HCT116 (cell line): Measurements from ENCODE around the gene UNKL. TPM values are rescaled to one million over a fixed set of nuclear protein-coding genes. Genes with fewer than 3 reads are reported as not detected.
"Not testable (repeated sequence)": the region's sequence is repeated elsewhere in the genome, so short reads cannot be mapped to it uniquely, and the experiment has no call there.

Source experiments
- ATAC-seq: fragments of 200-7000 bp; cut with Tn5 transposase; 2 replicates; pipeline ENCODE4 v1.9.1; 2020; ENCODE audit warnings: mild to moderate bottlenecking, moderate library complexity
- BruUV-seq: library from RNA; stranded (reverse); fragments of 400-500 nt; replicated peaks from 2 replicates; lab custom pipeline; 2021; lab: Mats Ljungman, UMichigan
- CTCF ChIA-PET: fragments of 300-600 bp; sonication (Branson Sonifier 250); formaldehyde crosslinking; loops from one replicate; lab custom pipeline; 2021; ENCODE audit warnings: antibody characterized with exemption; lab: Charles Lee
- POLR2A ChIA-PET: fragments of 300-600, 350-600 bp; sonication (Branson Sonifier 250); formaldehyde crosslinking; loops from one replicate; lab custom pipeline; 2021; ENCODE audit warnings: antibody characterized with exemption; lab: Charles Lee
- RAD21 ChIA-PET, 2 experiments: fragments of 300-600 bp; sonication (Branson Sonifier 250); formaldehyde crosslinking; loops; one replicate each; lab custom pipeline; 2023; ENCODE audit warnings: low total read pairs in 2 of 2; ENCODE audit not compliant: uncharacterized antibody in 2 of 2, unreplicated experiment in 2 of 2, low non-redundant PET in 1 of 2; lab: Charles Lee
- DNase-seq: peaks from one replicate; pipeline ENCODE4 v3.0.0-alpha.2; 2010; ENCODE audit warnings: low read depth, low spot score
- H2AFZ ChIP-seq: fragments of 200-600 bp; shearing (Covaris generic), sonication (generic); 2 replicates; pipeline ENCODE4 v1.6.1; 2017; ENCODE audit warnings: low read depth, mixed run types, mixed read lengths, antibody characterized with exemption, low read length; ENCODE audit not compliant: poor library complexity, severe bottlenecking
- H3K27ac ChIP-seq: 2 replicates; pipeline ENCODE4 v1.5.1; 2012; ENCODE audit warnings: low read depth, low read length
- H3K27me3 ChIP-seq: fragments of 200-600 bp; sonication (generic); 2 replicates; pipeline ENCODE4 v1.6.1; 2016; ENCODE audit warnings: mixed run types, low read length, mixed read lengths; ENCODE audit not compliant: insufficient read depth
- H3K36me3 ChIP-seq, 2 experiments: fragments of 200-500 bp in 1 of 2; fragments of 200-600 bp in 1 of 2; sonication (Bioruptor generic) in 1 of 2; sonication (generic) in 1 of 2; 2 replicates each; pipeline versions ENCODE4 v1.5.1 to v1.6.1; 2014 to 2016; ENCODE audit warnings: low read length in 2 of 2, inconsistent platforms in 1 of 2, mixed read lengths in 1 of 2, mixed run types in 1 of 2; ENCODE audit not compliant: insufficient read depth in 2 of 2, control insufficient read depth in 1 of 2
- H3K4me1 ChIP-seq, 2 experiments: fragments of 200-600 bp in 1 of 2; sonication (generic) in 1 of 2; 2 replicates each; pipeline versions ENCODE4 v1.5.1 to v1.6.1; 2012 to 2017; ENCODE audit warnings: low read length in 2 of 2, inconsistent platforms in 1 of 2, mild to moderate bottlenecking in 1 of 2, mixed read lengths in 1 of 2, mixed run types in 1 of 2, moderate library complexity in 1 of 2; ENCODE audit not compliant: insufficient read depth in 2 of 2, control insufficient read depth in 1 of 2
- H3K4me2 ChIP-seq: fragments of 200-600 bp; sonication (generic); 2 replicates; pipeline ENCODE4 v1.6.1; 2017; ENCODE audit warnings: mixed run types, low read length, mixed read lengths
- H3K4me3 ChIP-seq, 2 experiments: fragments of 200-600 bp in 1 of 2; sonication (generic) in 1 of 2; replicated peaks in 1 of 2; 2 replicates each; pipeline ENCODE4 v1.5.1; 2011 to 2016; ENCODE audit warnings: low read length in 2 of 2, control low read depth in 1 of 2, low read depth in 1 of 2, mild to moderate bottlenecking in 1 of 2, mixed read lengths in 1 of 2, mixed run types in 1 of 2
- H3K79me2 ChIP-seq: fragments of 200-600 bp; sonication (generic); 2 replicates; pipeline ENCODE4 v1.6.1; 2017; ENCODE audit warnings: mild to moderate bottlenecking, mixed run types, low read length, moderate library complexity, mixed read lengths; ENCODE audit not compliant: insufficient read depth
- H3K9ac ChIP-seq: fragments of 200-600 bp; sonication (generic); 2 replicates; pipeline ENCODE4 v1.6.1; 2016; ENCODE audit warnings: low read length, mixed read lengths
- H3K9me2 ChIP-seq: fragments of 200-600 bp; sonication (generic), shearing (Covaris generic); 2 replicates; pipeline ENCODE4 v1.6.1; 2017; ENCODE audit warnings: mixed run types, mild to moderate bottlenecking, moderate library complexity; ENCODE audit not compliant: insufficient read depth
- H3K9me3 ChIP-seq, 2 experiments: fragments of 200-500 bp in 1 of 2; fragments of 200-600 bp in 1 of 2; sonication (Bioruptor generic) in 1 of 2; sonication (generic) in 1 of 2; 2 replicates each; pipeline ENCODE4 v1.6.1; 2014 to 2017; ENCODE audit warnings: low read length in 2 of 2, mixed read lengths in 2 of 2, inconsistent platforms in 1 of 2, low read depth in 1 of 2, mild to moderate bottlenecking in 1 of 2, mixed run types in 1 of 2, moderate library complexity in 1 of 2; ENCODE audit not compliant: control insufficient read depth in 1 of 2, insufficient read depth in 1 of 2
- H4K20me1 ChIP-seq: fragments of 200-600 bp; sonication (generic), shearing (Covaris generic); 2 replicates; pipeline ENCODE4 v1.6.1; 2017; ENCODE audit warnings: mixed run types, mild to moderate bottlenecking, moderate library complexity; ENCODE audit not compliant: insufficient read depth
- EGR1 ChIP-seq: IDR thresholded peaks from 2 replicates; pipeline ENCODE4 v1.6.1; 2012; ENCODE audit warnings: low read depth
- ELF1 ChIP-seq: IDR thresholded peaks from 2 replicates; pipeline ENCODE4 v1.6.1; 2012; ENCODE audit warnings: low read depth, borderline replicate concordance
- intact Hi-C: fragments of 100-400 bp; cut with micrococcal nuclease; formaldehyde crosslinking; loops from 2 replicates; pipeline ENCODE4 v1.10.0; 2022
- total RNA-seq: library from RNA; stranded (reverse); gene quantifications from one replicate; pipeline ENCODE4 v1.2.1, GENCODE V29; 2021; ENCODE audit not compliant: unreplicated experiment
- TF ChIP-seq, protein P1 (sequence below), 3 experiments: fragments of 200-600 bp in 1 of 3; sonication (generic) in 1 of 3; IDR thresholded peaks in 2 of 3; conservative IDR thresholded peaks in 1 of 3; 2 replicates each; pipeline ENCODE4 v1.5.1; 2012 to 2017; ENCODE audit warnings: low read depth in 2 of 3, low read length in 2 of 3, antibody characterized with exemption in 1 of 3, borderline replicate concordance in 1 of 3, control low read depth in 1 of 3, mild to moderate bottlenecking in 1 of 3, mixed read lengths in 1 of 3, mixed run types in 1 of 3, moderate library complexity in 1 of 3; ENCODE audit not compliant: insufficient read depth in 1 of 3

Gene UNKL
- total RNA-seq, 1 experiment from 2014 or later = 24.9 TPM

DNA sequence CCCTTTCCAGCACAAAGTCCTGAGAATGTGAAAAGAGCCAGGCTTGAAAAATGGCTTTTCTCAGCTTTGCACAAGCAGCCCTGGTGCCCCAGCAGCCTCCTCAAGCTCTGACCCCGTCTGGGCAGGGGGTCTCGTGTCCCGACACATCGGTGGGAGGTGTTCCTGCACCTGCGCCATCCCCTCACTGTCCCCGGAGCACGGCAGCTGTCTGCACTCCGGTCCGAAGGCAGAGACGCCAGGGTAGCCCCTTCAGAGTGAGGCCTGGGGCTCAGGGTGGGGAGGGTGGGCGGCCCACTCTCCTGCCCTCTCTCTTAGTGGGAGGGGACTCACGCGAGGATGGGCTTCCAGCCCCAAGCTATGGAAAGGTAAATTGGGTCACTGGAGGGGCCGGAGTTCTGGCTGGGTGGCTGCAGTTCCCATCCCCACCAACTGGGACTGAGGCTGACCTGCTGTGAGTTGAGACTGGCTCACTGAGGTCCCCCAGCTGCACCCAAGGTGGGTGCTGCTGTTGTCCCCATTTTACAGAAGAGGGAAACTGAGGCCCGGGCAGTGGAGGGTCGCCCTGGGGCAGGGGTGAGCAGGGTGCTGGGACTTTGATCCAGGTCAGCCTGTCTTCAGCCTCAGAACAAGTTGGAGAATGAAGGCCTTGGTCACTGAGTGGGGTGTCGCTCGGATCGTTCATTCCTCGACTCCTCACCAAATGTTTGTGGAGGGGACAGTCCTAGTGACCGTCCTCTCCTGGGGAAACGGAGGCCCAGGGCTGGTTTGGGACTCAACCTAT lies 83.4 kb downstream of the UNKL start (continued):
- TF ChIP-seq ELF1 = no peak

DNA sequence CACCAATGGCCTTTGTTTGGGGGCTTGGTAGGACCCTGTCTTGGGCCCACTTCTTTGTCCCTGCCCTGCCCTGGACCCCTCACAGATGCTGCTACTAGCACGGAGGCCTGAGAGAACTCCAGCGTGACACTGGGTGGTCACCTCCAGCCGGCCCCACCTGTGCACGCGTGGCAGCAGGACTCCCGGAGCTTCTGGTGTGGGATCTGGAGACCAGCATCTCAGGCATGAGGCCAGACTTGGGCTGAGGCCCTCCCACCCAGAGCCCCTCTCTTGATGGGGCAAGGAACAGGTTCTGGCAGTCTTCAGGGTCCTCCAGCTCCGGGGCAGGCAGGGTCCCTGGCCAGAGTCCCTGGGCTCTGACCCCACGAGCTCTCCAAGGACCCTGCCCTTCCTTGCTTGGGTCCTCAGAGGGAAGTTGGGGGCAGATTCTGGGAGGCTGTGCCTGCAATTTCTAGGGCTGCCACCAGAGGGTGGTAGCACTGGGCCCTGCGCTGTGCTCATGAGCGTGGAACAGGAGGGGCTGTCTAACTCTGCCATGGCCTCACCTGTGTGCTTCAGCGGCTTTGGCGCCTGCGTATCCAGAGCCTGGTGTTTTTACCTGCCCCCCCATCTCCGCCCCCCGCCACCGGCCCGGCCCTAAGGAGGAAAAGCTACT lies 84.1 kb downstream of the UNKL start:
- no peak overlapping the region for H2AFZ ChIP-seq
- RAD21 ChIA-PET = no interaction called here
- no TSS peak for BruUV-seq
- H3K79me2 ChIP-seq = no peaks in the 10 kb centered on the region
- no peak for TF ChIP-seq EGR1
- TF ChIP-seq, protein P1, sequence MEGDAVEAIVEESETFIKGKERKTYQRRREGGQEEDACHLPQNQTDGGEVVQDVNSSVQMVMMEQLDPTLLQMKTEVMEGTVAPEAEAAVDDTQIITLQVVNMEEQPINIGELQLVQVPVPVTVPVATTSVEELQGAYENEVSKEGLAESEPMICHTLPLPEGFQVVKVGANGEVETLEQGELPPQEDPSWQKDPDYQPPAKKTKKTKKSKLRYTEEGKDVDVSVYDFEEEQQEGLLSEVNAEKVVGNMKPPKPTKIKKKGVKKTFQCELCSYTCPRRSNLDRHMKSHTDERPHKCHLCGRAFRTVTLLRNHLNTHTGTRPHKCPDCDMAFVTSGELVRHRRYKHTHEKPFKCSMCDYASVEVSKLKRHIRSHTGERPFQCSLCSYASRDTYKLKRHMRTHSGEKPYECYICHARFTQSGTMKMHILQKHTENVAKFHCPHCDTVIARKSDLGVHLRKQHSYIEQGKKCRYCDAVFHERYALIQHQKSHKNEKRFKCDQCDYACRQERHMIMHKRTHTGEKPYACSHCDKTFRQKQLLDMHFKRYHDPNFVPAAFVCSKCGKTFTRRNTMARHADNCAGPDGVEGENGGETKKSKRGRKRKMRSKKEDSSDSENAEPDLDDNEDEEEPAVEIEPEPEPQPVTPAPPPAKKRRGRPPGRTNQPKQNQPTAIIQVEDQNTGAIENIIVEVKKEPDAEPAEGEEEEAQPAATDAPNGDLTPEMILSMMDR (IDR thresholded peaks at IDR 0.05 in 2 of 3, conservative IDR thresholded peaks at IDR 0.05 in 1 of 3; ENCODE audit: borderline replicate concordance in 1 of 3, insufficient read depth in 1 of 3, low read depth in 2 of 3, low read length in 2 of 3) = peak; percentile 4 to 77 (median 76); a peak in 4 of 6 replicates
- TF ChIP-seq, all 23 proteins: peak for 1
- no peaks in the 10 kb centered on the region; a peak in 1 of 4 replicates for H3K9me3 ChIP-seq
- no peaks in the 10 kb centered on the region for H3K36me3 ChIP-seq
- no peaks in the 10 kb centered on the region for H4K20me1 ChIP-seq
- CTCF ChIA-PET = interaction anchor here (0.8 kb wide), 1 partner anchor 16 kb away, joined by 3 read pairs; no protein-coding TSS in a partner anchor
- no peaks in the 10 kb centered on the region for H3K9me2 ChIP-seq
- H3K27ac ChIP-seq = no peak overlapping the region
- POLR2A ChIA-PET = no interaction called here
- no peaks in the 10 kb centered on the region for H3K27me3 ChIP-seq
- DNase-seq = no peak
- no peak overlapping the region for H3K9ac ChIP-seq
- H3K4me3 ChIP-seq = no peak overlapping the region
- no peak overlapping the region for H3K4me2 ChIP-seq
- intact Hi-C loops = no loop called here
- peak; percentile 33 for ATAC-seq
- peaks cover 15 to 30% of the 10 kb centered on the region in 2 experiments; a peak in 3 of 4 replicates for H3K4me1 ChIP-seq

DNA sequence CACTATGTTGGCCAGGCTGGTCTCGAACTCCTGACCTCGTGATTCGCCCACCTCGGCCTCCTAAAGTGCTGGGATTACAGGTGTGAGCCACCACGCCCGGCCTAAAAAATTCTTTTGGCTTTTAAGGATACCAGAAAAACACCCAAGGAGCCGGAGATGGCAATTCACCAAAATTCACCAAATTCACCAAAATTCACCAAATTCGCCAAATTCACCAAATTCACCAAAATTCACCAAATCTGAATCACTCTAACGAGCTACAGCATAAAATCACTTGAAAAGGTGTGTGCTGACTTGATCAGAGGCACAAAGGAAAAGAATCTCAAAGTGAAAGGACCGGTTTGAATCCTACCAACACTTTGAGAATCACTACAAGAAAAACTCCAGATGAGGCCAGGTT lies 85.5 kb downstream of the UNKL start:
- intact Hi-C loops, H4K20me1 ChIP-seq, POLR2A ChIA-PET, ATAC-seq, H2AFZ ChIP-seq, H3K27ac ChIP-seq, H3K9ac ChIP-seq, H3K27me3 ChIP-seq, H3K4me2 ChIP-seq, CTCF ChIA-PET, H3K79me2 ChIP-seq, DNase-seq, H3K4me3 ChIP-seq, BruUV-seq, H3K9me3 ChIP-seq, RAD21 ChIA-PET, H3K36me3 ChIP-seq, H3K9me2 ChIP-seq: not testable (repeated sequence)
- peaks cover 15 to 23% of the 10 kb centered on the region in 2 experiments; a peak in 3 of 4 replicates for H3K4me1 ChIP-seq

DNA sequence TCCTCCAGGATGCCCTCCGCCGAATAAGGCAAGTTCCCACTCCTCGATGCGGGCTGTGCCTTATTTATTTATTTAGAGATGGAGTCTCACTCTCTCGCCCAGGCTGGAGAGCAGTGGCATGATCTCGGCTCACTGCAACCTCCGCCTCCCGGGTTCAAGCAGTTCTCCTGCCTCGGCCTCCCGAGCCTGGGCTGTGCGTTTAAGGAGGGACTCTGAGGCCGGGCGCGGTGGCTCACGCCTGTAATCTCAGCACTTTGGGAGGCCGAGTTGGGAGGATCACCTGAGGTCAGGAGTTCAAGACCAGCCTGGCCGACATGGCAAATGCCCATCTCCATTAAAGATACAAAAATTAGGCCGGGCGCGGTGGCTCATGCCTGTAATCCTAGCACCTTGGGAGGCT lies 86.4 kb downstream of the UNKL start:
- DNase-seq, H3K79me2 ChIP-seq, H3K9ac ChIP-seq, H3K9me3 ChIP-seq, H4K20me1 ChIP-seq, ATAC-seq, BruUV-seq, POLR2A ChIA-PET, CTCF ChIA-PET, H3K4me3 ChIP-seq, H3K9me2 ChIP-seq, H3K36me3 ChIP-seq, H2AFZ ChIP-seq, H3K27ac ChIP-seq, H3K4me2 ChIP-seq, intact Hi-C loops, RAD21 ChIA-PET, H3K27me3 ChIP-seq: not testable (repeated sequence)
- peaks cover 15 to 17% of the 10 kb centered on the region in 2 experiments; a peak in 3 of 4 replicates for H3K4me1 ChIP-seq
